HG03565 (cell line): ENCODE measurements around the gene SPDYC.
"Not testable (repeated sequence)": the region's sequence is repeated elsewhere in the genome, so short reads cannot be mapped to it uniquely, and the experiment has no call there.

Experiments
- ATAC-seq: cut with Tn5 transposase; IDR thresholded peaks from one replicate; pipeline ENCODE4 v1.9.1; 2021; ENCODE audit warnings: mild to moderate bottlenecking, moderate library complexity; ENCODE audit not compliant: unreplicated experiment

The SPDYC gene

DNA sequence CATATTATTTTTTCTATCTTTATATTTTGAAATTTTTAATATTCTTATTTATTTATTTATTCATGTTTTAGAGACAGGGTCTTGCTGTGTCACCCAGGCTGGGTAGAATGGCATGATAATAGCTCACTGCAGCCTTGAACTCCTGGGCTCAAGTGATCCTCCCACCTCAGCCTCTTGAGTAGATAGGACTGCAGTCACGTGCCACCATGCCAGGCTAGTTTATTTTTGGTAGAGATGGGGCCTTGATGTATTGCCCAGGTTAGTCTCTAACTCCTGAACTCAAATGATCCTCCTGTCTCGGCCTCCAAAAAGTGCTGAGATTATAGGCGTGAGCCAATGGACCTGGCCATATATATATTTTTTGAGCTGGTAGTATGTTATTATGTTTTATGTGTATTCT, 2.4 kb upstream of the SPDYC start:
- ATAC-seq: no peak

DNA sequence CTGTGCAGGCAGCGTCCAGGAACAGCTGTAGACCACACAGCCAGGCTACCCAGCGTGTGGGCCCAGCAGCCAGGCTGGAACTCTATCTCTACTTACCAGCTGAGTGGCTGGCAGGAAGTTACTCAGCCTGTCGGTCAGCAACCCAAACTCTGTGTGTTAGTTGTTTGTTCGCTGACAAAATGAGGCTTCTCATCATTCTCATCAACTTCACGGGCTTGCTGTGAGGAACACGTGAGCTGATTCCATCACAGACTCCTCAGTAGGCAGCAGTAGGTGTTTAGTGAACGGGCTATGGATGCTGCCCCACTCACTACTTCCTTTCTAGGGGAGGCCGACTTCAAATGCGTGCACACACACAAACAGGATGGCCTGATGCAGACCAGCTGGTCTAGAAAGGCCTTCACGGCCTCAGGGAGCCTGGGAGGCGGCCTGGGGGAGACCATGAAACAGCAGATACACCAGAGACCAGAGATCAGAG, 830 bp upstream of the SPDYC start:
- no peak for ATAC-seq

DNA sequence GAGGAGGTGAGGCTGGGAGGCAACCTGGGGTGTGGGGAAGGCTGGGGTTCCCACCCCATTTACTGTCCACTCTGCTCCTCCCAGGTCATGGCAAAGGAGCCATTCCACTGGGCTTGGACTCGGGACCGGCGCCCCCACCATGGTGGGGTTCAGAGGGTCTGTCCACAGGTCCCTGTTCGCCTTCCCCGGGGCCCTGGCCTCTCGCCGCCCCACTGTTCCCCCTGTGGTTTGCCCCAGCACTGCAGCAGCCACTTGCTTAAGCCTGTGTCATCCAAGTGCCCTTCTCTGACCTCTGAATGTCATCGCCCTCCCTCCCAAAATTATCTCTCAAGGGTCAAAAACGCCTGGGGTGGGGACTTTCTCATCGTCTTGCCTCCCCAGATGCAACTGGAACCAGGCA, 2.6 kb downstream of the SPDYC start:
- no peak for ATAC-seq

DNA sequence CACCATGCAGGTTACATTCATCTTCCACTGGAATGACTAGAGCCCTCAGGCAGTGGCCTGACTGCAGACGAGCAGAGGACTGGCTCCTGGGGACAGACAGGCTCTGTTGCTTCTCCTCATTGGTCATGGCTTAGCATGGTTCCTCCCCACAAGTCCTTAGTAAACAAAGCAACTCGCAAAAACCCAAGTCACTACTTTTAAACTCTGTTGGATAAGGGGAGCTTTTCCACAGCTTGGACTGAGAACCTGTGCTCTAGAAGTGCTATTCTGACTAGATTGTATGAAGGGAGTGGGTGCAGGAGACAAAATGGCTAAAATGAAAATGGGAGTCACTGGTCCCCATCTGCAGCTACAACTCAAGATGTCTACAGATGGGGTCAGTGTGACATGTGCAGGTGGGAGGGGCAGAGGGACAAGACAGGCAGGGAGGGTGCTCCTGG, 4.6 kb downstream of the SPDYC start:
- not testable (repeated sequence) for ATAC-seq

DNA sequence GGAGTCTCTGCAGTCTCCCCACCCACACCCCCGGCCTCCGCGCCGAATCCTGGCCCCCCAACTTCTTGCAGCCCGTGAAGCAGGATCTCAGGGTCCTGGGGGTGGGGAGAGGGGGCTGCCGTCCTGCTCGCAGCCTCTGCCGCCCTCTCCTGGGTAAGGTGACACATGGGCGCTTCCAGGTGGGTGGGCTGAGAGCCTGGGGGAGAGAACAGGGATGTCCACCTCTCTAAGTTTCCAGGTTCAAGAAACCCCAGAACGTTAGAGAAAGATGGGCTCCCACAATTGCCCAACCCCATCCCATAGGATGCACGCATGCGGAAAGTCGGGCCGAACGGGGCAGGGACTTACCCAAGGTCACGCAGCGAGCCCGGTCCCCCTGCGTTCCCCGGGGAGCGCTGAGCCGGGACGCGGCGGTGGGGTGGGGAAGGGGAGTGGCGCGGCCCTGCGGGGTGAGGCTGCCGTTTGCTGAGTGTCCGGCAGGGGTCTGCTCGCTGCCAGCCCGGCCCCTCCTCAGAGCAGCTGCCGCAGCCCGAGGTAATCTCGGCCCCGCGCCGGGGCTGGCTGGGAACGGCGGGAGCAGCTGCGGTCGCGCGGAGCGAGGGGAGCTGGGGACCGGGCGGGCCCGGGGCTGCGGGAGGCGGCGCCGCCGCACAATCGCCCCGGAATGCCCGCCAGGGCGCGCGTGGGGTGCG, 11.0 kb downstream of the SPDYC start:
- peak; percentile 38 for ATAC-seq

DNA sequence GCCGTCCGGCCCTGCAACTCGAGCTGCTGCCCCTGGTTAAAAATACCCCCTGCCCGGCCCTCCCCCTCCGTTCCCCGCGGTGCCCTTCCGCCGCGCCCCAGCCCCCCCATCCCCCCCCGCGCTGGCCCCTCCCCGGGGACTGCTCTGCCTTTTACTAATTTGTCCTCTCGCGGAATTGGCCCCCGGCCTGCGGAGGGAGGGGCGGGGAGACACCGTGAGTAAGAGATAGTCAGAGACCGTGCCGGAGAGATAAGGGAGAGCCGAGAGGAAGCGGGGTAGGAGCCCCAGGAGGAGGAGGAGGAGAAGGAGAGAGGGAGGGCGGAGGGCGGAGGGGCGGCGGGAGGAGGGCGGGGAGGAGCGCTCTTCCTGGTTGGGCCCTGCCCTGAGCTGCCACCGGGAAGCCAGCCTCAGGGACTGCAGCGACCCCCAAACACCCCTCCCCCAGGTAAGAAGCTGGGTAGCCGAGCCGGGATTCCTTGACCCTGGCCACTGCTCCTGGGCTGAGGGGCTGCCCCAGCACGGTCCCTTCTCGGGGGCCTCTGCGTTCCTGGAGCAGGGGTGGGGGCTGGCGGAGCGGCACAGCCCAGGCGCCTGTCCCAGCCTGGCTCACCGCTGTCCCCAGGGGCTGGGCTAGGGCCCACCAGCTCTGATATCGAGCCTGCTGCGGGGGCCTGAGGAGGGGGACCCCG, 11.7 kb downstream of the SPDYC start, which contains the start of gene CAPN1:
CAPN1 (plus strand) TSS at position 360 of the 689 bp plus-strand sequence. CDS start 774 bp downstream, outside the sequence.
- ATAC-seq: peak; percentile 28

DNA sequence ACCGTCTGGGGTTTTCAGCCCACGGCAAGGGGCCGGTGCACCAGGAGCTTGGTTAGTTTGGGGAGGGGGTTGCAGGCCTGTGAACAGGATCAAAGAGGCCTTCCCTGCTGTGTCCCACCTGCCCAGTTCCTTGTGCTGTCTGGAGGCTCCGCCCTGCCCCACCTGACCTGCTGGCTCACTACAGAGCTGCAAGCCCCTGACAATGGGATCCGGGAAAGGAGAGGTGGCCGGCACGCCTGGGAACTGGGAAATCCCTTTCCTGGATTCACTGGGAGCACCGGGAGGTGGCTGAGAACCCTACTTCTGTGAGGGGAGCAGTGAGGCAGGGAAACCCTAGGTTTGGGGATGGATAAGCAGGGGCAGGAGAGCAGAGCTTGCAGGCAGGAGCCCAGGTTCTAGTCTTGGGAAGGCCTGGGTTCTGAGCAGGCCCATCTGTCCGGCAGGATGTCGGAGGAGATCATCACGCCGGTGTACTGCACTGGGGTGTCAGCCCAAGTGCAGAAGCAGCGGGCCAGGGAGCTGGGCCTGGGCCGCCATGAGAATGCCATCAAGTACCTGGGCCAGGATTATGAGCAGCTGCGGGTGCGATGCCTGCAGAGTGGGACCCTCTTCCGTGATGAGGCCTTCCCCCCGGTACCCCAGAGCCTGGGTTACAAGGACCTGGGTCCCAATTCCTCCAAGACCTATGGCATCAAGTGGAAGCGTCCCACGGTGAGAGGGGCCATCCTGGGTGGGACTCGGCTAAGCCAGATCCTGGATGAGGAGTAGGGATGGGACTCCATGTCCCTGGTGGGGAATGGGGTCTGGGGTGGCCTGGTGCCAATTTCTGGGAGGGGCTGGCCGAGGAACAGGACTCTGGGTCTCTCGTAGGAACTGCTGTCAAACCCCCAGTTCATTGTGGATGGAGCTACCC, 12.5 kb downstream of the SPDYC start:
- no peak for ATAC-seq

DNA sequence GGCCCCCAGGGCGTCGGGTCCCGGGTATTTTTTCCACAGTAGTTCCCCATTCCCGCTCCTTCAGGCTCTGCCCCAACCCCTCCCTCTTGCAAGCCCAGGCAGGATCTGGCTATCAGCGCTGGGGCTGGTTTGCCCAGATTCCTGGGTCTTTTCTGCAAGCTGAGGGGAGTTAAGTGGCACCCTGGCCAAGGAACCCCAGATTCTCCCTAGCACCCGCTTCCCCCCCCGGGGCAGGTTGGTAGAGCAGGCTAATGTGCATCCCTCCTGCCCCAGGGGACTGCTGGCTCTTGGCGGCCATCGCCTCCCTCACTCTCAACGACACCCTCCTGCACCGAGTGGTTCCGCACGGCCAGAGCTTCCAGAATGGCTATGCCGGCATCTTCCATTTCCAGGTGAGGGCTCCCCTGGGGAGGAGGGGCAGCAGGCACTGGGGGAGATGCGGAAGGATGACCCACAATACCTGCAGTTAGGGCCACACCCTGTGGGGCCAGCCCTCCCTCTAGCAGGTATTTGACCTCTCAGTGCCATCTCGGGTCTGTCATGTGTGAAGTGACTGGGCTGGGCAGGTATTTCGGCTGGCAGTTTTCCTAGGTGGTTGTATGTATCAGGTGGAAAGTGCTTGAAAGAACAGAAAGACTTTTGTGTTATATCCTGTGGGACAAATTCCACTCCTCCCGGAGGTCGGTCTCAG, 13.3 kb downstream of the SPDYC start:
- no peak for ATAC-seq

DNA sequence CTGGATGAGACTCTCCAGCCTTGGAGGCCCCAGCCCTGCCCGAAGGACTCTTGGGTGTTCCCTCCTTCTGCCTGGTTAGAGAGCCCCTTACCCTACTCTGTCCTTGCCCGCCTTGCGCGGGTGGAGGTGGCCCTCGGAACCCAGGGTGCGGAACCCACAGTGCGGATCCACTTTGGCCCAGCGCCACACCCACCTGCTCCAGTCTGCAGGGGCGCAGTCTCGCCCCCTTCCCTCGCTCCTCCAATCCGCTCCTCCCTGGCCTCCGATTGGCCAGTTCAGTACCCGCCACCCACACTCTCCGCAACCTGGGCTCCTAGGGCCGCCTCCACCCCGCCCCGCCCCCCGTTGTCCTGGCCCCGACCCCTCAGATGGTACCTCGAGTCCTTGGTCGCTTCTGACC, 14.1 kb downstream of the SPDYC start:
- no peak for ATAC-seq

DNA sequence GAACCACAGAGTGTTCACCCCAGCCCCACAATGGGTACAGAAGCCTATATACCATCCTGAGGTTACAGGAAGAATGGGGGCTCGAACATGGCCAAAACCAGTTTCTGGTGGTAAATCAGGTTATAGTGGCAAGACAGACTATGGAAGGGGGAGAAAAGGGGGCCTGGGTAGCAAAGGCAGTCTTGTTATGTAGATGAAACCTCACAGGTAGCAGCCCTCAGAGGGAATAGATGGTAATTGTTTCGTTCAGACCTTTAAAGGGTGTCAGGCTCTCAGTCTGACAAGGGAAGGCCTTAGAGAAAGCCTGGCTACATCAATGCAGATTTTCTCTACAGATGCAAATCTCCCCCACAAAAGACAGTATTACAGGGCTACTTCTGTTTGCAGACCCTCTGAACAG, 15.1 kb downstream of the SPDYC start:
- no peak for ATAC-seq

DNA sequence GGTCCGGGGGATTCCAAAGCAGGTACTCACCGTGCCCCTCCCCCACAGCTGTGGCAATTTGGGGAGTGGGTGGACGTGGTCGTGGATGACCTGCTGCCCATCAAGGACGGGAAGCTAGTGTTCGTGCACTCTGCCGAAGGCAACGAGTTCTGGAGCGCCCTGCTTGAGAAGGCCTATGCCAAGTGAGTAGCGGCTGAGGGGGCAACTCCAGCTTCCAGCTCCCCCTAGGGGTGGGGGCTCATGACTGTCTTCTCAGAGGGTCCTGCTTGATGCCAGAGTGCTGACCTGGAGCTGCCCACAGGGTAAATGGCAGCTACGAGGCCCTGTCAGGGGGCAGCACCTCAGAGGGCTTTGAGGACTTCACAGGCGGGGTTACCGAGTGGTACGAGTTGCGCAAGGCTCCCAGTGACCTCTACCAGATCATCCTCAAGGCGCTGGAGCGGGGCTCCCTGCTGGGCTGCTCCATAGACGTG, 15.9 kb downstream of the SPDYC start:
- ATAC-seq: no peak

DNA sequence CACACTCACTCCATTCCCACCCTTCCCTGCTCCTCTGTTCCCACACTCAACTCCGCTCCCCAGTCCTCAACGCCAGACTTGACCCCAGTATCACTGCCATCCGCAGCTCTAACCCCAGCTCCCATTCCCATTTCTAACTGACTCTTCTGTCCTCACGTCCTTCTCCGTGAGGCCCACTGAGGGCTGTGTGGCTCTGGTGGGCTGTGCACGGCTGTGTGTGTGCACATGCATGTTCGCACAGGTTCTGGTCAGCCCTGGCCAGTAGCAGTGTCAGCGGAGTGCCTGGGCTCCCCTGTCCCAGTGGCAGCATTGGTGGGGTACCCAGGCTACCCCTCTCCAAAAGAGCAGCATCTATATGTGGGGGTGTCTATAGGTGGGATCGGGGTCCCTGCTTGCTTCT, 16.7 kb downstream of the SPDYC start:
- ATAC-seq: no peak

DNA sequence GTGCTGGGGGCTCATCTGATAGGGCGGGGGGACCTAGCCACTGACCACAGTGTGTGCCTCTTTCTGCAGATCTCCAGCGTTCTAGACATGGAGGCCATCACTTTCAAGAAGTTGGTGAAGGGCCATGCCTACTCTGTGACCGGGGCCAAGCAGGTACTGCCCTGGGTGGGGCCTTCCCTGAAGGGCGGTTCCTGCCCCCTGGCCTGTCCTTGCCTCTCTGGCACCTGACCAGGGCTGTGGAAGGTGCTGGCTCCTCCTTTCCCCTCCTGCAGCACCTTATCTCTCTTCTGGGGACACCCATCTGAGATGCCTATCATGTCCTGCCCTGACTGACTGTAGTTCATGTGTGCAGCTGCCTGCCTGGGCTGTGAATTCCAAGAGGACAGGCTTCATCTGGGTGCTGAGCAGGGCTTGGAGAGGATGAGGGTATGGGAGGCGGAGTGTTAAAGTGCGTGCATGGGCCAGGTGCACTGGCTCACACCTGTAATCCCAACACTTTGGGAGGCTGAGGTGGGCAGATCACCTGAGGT, 17.2 kb downstream of the SPDYC start:
- no peak for ATAC-seq

DNA sequence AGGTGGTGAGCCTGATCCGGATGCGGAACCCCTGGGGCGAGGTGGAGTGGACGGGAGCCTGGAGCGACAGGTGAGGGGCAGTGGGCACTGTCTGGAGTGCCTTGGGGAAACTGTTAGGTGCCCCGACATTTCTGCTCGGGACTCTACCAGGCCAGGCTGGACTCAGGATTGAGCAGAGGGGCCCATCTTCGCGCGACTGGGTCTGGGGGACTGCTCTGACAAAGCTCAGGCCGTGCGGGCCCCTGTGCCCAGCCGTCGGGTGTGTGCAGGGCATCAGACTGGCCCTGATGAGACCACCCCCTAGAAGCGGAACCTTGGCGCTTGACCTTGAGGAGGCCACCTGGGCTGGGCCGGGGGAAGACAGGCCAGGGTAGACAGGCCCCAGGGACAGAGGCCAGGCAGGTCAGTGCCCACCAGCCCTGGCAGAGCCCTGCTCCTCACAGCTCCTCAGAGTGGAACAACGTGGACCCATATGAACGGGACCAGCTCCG, 18.0 kb downstream of the SPDYC start:
- ATAC-seq: no peak

DNA sequence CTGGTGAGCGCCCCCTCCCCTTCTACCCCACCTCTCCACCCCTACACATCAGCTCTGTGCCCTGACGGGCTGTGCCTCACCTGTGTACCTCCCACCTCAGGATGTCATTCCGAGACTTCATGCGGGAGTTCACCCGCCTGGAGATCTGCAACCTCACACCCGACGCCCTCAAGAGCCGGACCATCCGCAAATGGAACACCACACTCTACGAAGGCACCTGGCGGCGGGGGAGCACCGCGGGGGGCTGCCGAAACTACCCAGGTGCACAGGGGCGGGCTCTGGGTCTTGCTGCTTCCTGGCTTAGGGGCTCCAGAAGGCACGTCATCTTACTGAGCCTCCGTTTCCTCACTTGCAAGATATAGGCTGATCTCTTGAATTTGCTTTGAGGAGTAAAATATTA, 18.5 kb downstream of the SPDYC start:
- ATAC-seq: no peak

DNA sequence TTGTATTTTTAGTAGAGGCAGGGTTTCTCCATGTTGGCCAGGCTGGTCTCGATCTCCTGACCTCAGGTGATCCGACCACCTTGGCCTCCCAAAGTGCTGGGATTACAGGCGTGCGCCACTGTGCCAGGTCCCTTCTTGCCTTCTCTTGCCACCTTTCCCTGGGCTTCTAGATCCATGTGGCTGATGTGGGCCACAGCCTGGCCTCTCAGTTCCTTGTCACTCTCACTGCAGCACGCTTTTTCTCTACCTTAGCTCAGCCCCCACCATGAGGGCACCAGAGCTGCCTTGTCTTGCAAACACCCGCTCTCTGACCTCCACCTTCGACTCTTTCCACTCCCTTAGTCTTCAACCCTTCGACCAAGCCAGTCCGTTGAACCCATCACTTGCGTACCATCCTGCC, 19.2 kb downstream of the SPDYC start:
- no peak for ATAC-seq

DNA sequence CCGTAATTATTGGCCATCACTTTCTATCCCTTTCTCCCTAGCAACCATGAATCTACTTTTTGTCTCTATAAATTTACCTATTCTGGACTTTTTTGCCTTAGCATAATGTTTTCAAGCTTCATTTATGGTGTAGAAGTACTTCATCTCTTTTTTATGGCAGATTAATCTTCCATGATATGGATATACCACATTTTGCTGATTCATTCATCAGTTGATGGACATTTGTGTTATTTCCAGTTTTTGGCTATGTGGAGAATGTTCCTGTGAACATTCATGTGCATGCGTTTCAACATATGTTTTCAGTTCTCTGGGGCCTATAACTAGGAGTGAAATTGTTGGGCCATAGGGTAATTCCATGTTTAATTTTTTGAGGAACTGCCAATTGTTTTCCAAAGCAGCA, 24.5 kb downstream of the SPDYC start:
- no peak for ATAC-seq

DNA sequence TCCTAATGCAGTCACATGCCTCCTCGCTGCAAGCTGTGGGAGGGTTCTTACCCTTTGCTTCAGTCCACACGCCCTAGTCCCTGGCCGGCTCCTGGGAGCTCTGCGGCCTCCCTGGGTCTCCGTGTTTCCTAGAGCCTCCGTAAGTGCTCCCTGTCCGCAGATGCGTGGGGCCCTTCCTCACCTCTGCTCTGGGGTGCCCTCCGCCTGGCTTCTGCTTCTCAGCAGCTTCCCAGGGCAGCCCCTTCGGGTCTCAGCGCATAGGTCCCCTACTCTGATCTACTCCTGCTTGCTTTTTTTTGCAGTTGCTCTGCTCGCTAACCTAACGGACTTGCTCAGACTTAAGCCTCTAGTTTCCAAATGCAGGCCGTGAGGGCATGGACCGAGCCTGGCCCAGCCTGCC, 34.1 kb downstream of the SPDYC start:
- ATAC-seq: no peak

DNA sequence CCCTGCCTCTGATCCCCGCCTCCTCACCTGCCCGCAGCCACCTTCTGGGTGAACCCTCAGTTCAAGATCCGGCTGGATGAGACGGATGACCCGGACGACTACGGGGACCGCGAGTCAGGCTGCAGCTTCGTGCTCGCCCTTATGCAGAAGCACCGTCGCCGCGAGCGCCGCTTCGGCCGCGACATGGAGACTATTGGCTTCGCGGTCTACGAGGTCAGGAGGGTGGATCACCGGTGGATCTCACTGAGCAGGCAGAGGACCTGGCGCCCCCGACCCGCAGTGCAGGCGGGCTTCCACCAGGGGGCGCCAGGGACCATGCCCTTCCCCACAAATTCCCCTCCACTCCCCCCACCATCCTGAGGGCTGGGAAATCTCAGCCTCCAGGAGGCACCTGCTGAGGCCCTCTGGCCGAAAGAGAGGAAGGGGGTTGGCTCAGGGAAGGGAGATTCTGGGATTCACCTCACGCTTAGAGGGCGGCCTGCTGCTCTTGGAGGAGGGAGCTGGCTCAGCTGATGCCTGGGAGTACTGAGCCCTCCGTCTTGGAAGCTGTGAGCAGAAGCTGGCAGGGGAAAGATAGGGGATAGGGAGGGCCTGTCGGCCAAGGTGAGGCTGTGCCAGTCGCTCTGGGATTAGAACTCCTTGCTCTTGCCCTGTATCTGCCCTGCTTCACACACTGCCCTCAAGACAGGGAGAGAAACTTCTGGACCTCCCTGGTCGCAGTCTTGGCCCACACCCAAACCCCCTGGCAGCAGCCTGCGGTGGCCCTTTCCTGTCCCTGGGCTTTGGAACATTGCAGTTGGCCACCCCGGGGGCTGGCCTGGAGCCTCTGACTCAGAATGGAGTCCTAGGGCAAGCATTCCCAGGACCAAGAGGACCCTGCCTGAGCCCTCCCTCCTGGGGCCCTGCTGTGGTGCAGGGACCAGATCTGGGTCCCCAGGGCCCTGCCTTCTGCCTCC, 34.9 kb downstream of the SPDYC start:
- ATAC-seq: no peak
